MCF 10A (cell line): ENCODE results near the gene EHMT2. TPM values are rescaled to one million over a fixed set of nuclear protein-coding genes. Genes with fewer than 3 reads are reported as not detected.

ENCODE experiments used
- BruUV-seq: library from RNA; stranded (reverse); fragments of 400-500 nt; replicated peaks from 2 replicates; lab custom pipeline; 2021; lab: Mats Ljungman, UMichigan
- CTCF ChIA-PET: fragments of 300-600 bp; sonication (Branson Sonifier 250); formaldehyde crosslinking; extraction: SDS; loops from one replicate; lab custom pipeline; 2021; ENCODE audit warnings: antibody characterized with exemption, inconsistent platforms; lab: Yijun Ruan, JAX
- POLR2A ChIA-PET: fragments of 300-600, 350-650 bp; sonication (Branson Sonifier 250); formaldehyde crosslinking; extraction: SDS; loops from one replicate; lab custom pipeline; 2020; ENCODE audit warnings: antibody characterized with exemption, inconsistent platforms; lab: Yijun Ruan, JAX
- DNase-seq: peaks from one replicate; pipeline ENCODE4 v3.0.0-alpha.2; 2018; ENCODE audit not compliant: unreplicated experiment
- H3K27ac Mint-ChIP-seq: one replicate; pipeline ENCODE4 v1.8.0; 2022; ENCODE audit warnings: mild to moderate bottlenecking, low read depth, mixed read lengths; ENCODE audit not compliant: unreplicated experiment
- H3K27me3 Mint-ChIP-seq: one replicate; pipeline ENCODE4 v1.8.0; 2022; ENCODE audit warnings: mixed read lengths; ENCODE audit not compliant: insufficient read depth, unreplicated experiment
- H3K36me3 Mint-ChIP-seq: one replicate; pipeline ENCODE4 v1.8.0; 2022; ENCODE audit warnings: mild to moderate bottlenecking, moderate library complexity, mixed read lengths; ENCODE audit not compliant: insufficient read depth, unreplicated experiment
- H3K4me1 Mint-ChIP-seq: one replicate; pipeline ENCODE4 v1.8.0; 2022; ENCODE audit warnings: mixed read lengths; ENCODE audit not compliant: insufficient read depth, unreplicated experiment
- H3K4me3 Mint-ChIP-seq: one replicate; pipeline ENCODE4 v1.8.0; 2022; ENCODE audit warnings: mild to moderate bottlenecking, moderate library complexity, mixed read lengths; ENCODE audit not compliant: unreplicated experiment
- H3K9me3 Mint-ChIP-seq: one replicate; pipeline ENCODE4 v1.8.0; 2022; ENCODE audit warnings: mixed read lengths; ENCODE audit not compliant: unreplicated experiment
- intact Hi-C: fragments of 100-400 bp; cut with micrococcal nuclease; formaldehyde crosslinking; loops from 2 replicates; pipeline ENCODE4 v1.14.1; 2022
- total RNA-seq: library from RNA; stranded (reverse); gene quantifications from 2 replicates; pipeline ENCODE4 v1.2.3, GENCODE V29; 2022
- TF ChIP-seq, protein P1 (sequence below): fragments of 200-600 bp; IDR thresholded peaks from one replicate; pipeline ENCODE4 v1.8.0; 2022; ENCODE audit warnings: antibody characterized with exemption, mild to moderate bottlenecking; ENCODE audit not compliant: unreplicated experiment

EHMT2 gene
- total RNA-seq, 1 experiment from 2014 or later: 20.2 TPM

GRCh38 chr6:31945507-31946369 lies 48.2 kb upstream of the EHMT2 start, which contains the start of gene CFB:
Gene CFB, plus strand, starts transcription at chr6:31946095. Its CDS starts 127 bp downstream, at chr6:31946222.
- peak within 1 kb of the TSS; percentile 90 for H3K27ac Mint-ChIP-seq
- peaks cover 59% of the 10 kb centered on the region for H3K4me1 Mint-ChIP-seq
- ChIA-PET CTCF (interaction anchor here (0.6 to 0.9 kb wide), 3 partner anchors 25 to 333 kb away, joined by 3 to 4 read pairs (median 3); no protein-coding TSS in a partner anchor), POLR2A (interaction anchor here (0.6 to 3.0 kb wide), 19 partner anchors 12 to 1309 kb away, joined by 3 to 24 read pairs (median 5); partner anchors contain the start of genes DXO, EHMT2, FKBPL and NELFE)
- no peaks in the 10 kb centered on the region for H3K9me3 Mint-ChIP-seq
- H3K27me3 Mint-ChIP-seq: no peaks in the 10 kb centered on the region
- BruUV-seq: no TSS peak
- TF ChIP-seq, protein P1, sequence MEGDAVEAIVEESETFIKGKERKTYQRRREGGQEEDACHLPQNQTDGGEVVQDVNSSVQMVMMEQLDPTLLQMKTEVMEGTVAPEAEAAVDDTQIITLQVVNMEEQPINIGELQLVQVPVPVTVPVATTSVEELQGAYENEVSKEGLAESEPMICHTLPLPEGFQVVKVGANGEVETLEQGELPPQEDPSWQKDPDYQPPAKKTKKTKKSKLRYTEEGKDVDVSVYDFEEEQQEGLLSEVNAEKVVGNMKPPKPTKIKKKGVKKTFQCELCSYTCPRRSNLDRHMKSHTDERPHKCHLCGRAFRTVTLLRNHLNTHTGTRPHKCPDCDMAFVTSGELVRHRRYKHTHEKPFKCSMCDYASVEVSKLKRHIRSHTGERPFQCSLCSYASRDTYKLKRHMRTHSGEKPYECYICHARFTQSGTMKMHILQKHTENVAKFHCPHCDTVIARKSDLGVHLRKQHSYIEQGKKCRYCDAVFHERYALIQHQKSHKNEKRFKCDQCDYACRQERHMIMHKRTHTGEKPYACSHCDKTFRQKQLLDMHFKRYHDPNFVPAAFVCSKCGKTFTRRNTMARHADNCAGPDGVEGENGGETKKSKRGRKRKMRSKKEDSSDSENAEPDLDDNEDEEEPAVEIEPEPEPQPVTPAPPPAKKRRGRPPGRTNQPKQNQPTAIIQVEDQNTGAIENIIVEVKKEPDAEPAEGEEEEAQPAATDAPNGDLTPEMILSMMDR: no peak
- peak; percentile 94 for DNase-seq
- intact Hi-C loops: no loop called here
- peak within 1 kb of the TSS; percentile 64 for H3K4me3 Mint-ChIP-seq
- H3K36me3 Mint-ChIP-seq: peaks cover 40% of the 10 kb centered on the region

DNA sequence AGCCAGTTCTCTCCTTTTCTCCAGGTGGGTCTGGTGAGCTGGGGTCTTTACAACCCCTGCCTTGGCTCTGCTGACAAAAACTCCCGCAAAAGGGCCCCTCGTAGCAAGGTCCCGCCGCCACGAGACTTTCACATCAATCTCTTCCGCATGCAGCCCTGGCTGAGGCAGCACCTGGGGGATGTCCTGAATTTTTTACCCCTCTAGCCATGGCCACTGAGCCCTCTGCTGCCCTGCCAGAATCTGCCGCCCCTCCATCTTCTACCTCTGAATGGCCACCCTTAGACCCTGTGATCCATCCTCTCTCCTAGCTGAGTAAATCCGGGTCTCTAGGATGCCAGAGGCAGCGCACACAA lies 47.6 kb upstream of the EHMT2 start:
- peak overlapping the region; percentile 90 for H3K27ac Mint-ChIP-seq
- TF ChIP-seq, protein P1: no peak
- H3K4me1 Mint-ChIP-seq: peaks cover 64% of the 10 kb centered on the region
- no peaks in the 10 kb centered on the region for H3K9me3 Mint-ChIP-seq
- ChIA-PET POLR2A (interaction anchor here (0.7 to 3.0 kb wide), 18 partner anchors 12 to 1005 kb away, joined by 3 to 24 read pairs (median 5); partner anchors contain the start of genes DXO, EHMT2, FKBPL and NELFE), CTCF (interaction anchor here (0.6 to 0.9 kb wide), 4 partner anchors 24 to 332 kb away, joined by 3 to 4 read pairs (median 3); no protein-coding TSS in a partner anchor)
- peak overlapping the region; percentile 64 for H3K4me3 Mint-ChIP-seq
- H3K36me3 Mint-ChIP-seq: peaks cover 34% of the 10 kb centered on the region
- no peak for DNase-seq
- H3K27me3 Mint-ChIP-seq: no peaks in the 10 kb centered on the region
- BruUV-seq: no TSS peak
- intact Hi-C loops: no loop called here

- ChIA-PET CTCF (interaction anchor here (0.6 to 1.2 kb wide), 3 partner anchors 8 to 446 kb away, joined by 3 to 4 read pairs (median 3); no protein-coding TSS in a partner anchor), POLR2A (interaction anchor here (3.0 kb wide), 1 partner anchor 46 kb away, joined by 24 read pairs; the partner anchor contains the start of gene EHMT2)
- intact Hi-C loops: no loop called here
- BruUV-seq: no TSS peak
- no peak for DNase-seq
- no peak overlapping the region for H3K27ac Mint-ChIP-seq
- TF ChIP-seq, protein P1: no peak
- H3K36me3 Mint-ChIP-seq: peaks cover 24% of the 10 kb centered on the region
- no peaks in the 10 kb centered on the region for H3K9me3 Mint-ChIP-seq
- H3K4me3 Mint-ChIP-seq: no peak overlapping the region
- peaks cover 56% of the 10 kb centered on the region for H3K4me1 Mint-ChIP-seq
- H3K27me3 Mint-ChIP-seq: no peaks in the 10 kb centered on the region
Observed at GRCh38 chr6:31943742-31944141, 46.2 kb upstream of the EHMT2 start.

DNA sequence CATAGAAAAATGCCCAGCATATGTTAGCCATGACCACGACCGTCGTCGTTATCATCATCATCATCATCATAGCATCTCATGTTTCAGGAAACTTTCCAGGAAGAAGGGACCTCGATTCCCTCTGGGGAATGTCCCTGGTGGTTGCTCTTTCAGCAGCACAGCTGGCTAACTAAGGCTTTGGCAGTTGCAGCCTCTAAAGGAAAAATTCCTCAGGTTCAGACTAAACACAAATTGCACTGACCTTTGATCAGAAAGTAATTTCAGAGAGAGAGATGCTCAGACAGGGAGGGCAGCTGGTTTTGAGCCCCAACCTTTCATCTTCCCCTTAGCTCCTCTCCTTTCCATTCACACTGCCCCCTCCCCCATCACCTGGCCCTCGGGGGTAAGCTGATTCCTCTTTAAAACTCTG lies 42.8 kb upstream of the EHMT2 start:
- Mint-ChIP-seq H3K27me3 (no peaks in the 10 kb centered on the region), H3K9me3 (no peaks in the 10 kb centered on the region), H3K4me3 (no peak overlapping the region), H3K4me1 (peaks cover 25% of the 10 kb centered on the region), H3K36me3 (peaks cover 7% of the 10 kb centered on the region), H3K27ac (no peak overlapping the region)
- intact Hi-C loops: no loop called here
- CTCF ChIA-PET: interaction anchor here (0.8 to 2.1 kb wide), 2 partner anchors 11 to 13 kb away, joined by 6 to 7 read pairs; no protein-coding TSS in a partner anchor
- DNase-seq: no peak
- TF ChIP-seq, protein P1: no peak
- POLR2A ChIA-PET: interaction anchor here (0.9 to 2.5 kb wide), 4 partner anchors 12 to 250 kb away, joined by 3 to 7 read pairs (median 4); partner anchors contain the start of genes DXO and PBX2
- no TSS peak for BruUV-seq
